GM12878 (cell line): Measurements from ENCODE around the gene USP12. TPM values are rescaled to one million over a fixed set of nuclear protein-coding genes. Genes with fewer than 3 reads are reported as not detected.

Experiments used
- BHLHE40 ChIP-seq, 2 experiments: fragments of 450-650 bp in 1 of 2; IDR thresholded peaks; 2 replicates each; pipeline ENCODE4 v1.6.1; 2011 to 2017; ENCODE audit warnings: low read depth in 2 of 2, borderline replicate concordance in 1 of 2, improper control_type of control experiment in 1 of 2, low read length in 1 of 2, mild to moderate bottlenecking in 1 of 2
- CHD1 ChIP-seq: IDR thresholded peaks from 2 replicates; pipeline ENCODE4 v1.6.1; 2012; ENCODE audit warnings: low read depth, low read length, improper control_type of control experiment
- FOS ChIP-seq: IDR thresholded peaks from 3 replicates; pipeline ENCODE4 v1.6.1; 2011; ENCODE audit warnings: borderline replicate concordance; ENCODE audit not compliant: insufficient read length; ENCODE audit errors: extremely low read depth
- HDAC2 ChIP-seq: fragments of 200-600 bp; sonication (generic); IDR thresholded peaks from 2 replicates; pipeline ENCODE4 v1.6.1; 2017
- IKZF1 ChIP-seq: fragments of 450-650 bp; conservative IDR thresholded peaks from 2 replicates; pipeline ENCODE4 v1.6.1; 2017; ENCODE audit warnings: antibody characterized with exemption, mild to moderate bottlenecking
- NFIC ChIP-seq: IDR thresholded peaks from 2 replicates; pipeline ENCODE4 v1.6.1; 2012; ENCODE audit warnings: low read depth, mild to moderate bottlenecking, inconsistent platforms, low read length, moderate library complexity
- NR2C1 ChIP-seq: fragments of 450-650 bp; IDR thresholded peaks from 2 replicates; pipeline ENCODE4 v1.6.1; 2017; ENCODE audit warnings: antibody characterized with exemption, mild to moderate bottlenecking, moderate library complexity
- PAX8 ChIP-seq: fragments of 450-650 bp; IDR thresholded peaks from 2 replicates; pipeline ENCODE4 v1.6.1; 2017; ENCODE audit warnings: mild to moderate bottlenecking, moderate library complexity
- POU2F2 ChIP-seq: IDR thresholded peaks from 3 replicates; pipeline ENCODE4 v1.6.1; 2011; ENCODE audit warnings: low read depth, mild to moderate bottlenecking, low read length, borderline replicate concordance
- RAD21 ChIP-seq: IDR thresholded peaks from 2 replicates; pipeline ENCODE4 v1.6.1; 2011; ENCODE audit warnings: mild to moderate bottlenecking, low read depth, low read length, moderate library complexity; ENCODE audit not compliant: insufficient read depth
- RCOR1 ChIP-seq: conservative IDR thresholded peaks from 2 replicates; pipeline ENCODE4 v1.6.1; 2012; ENCODE audit warnings: low read depth, low read length, improper control_type of control experiment
- SRF ChIP-seq, 2 experiments: IDR thresholded peaks; 2 replicates each; pipeline ENCODE4 v1.6.1; 2011; ENCODE audit warnings: low read depth in 2 of 2, low read length in 2 of 2, mild to moderate bottlenecking in 1 of 2, moderate library complexity in 1 of 2
- polyA plus RNA-seq, 11 experiments: library from polyadenylated mRNA; depleted of rRNA in 4 of 11; unstranded in 6 of 11; stranded (reverse) in 5 of 11; fragments of >200 nt; fragmentation: Nextera tagmentation in 4 of 11; fragmentation: Illumina TruSeq in 1 of 11; extraction: Ambion mirVana in 4 of 11; extraction: Trizol in 1 of 11; gene quantifications; 1 replicate in 1 of 11; 2 replicates in 10 of 11; pipeline versions ENCODE4 v1.2.1 to v1.2.3, GENCODE V29; 2011 to 2016; ENCODE audit warnings: inconsistent platforms in 2 of 11, missing spikeins in 2 of 11, low read depth in 1 of 11
- total RNA-seq, 4 experiments: library from RNA; depleted of rRNA in 3 of 4; stranded (reverse); fragments of >200 nt in 3 of 4; fragmentation: Illumina TruSeq in 1 of 4; extraction: Trizol in 1 of 4; gene quantifications; 2 replicates each; pipeline versions ENCODE4 v1.2.1 to v1.2.3, GENCODE V29; 2013 to 2021
- TF ChIP-seq, protein P1 (sequence below): fragments of 450-650 bp; IDR thresholded peaks from 2 replicates; pipeline ENCODE4 v1.6.1; 2017; ENCODE audit warnings: mild to moderate bottlenecking, low read depth, inconsistent platforms; ENCODE audit not compliant: poor library complexity, severe bottlenecking
- TF ChIP-seq, protein P2 (sequence below): fragments of 450-650 bp; IDR thresholded peaks from 2 replicates; pipeline ENCODE4 v1.6.1; 2014; ENCODE audit warnings: mild to moderate bottlenecking

The USP12 gene
- total and polyA plus RNA-seq, 10 of the 15 experiments (the other 5 are each of a cell fraction or from before 2014, with no cell fraction given) = 3.5 to 32.2 (median 24.6) TPM

DNA sequence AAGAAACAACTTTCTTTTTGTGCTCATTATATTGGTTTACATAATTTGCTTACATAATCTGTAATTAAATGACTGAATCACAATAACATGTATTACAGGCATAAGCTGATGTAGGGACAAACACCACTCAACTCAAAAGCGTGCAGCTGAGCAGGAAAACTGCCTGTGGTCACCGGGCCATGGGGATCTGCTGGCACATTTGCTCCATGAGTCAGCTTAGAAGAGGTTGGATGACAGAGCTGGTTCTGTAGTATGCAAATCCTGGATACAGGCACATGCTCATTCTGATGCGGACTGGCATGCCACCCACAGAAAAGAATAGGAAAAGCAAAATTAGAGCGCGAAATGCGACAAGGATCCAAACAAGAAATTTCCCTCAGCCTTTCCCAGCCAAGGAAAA, 128.6 kb downstream of the USP12 start (continued):
- TF ChIP-seq, protein P1, sequence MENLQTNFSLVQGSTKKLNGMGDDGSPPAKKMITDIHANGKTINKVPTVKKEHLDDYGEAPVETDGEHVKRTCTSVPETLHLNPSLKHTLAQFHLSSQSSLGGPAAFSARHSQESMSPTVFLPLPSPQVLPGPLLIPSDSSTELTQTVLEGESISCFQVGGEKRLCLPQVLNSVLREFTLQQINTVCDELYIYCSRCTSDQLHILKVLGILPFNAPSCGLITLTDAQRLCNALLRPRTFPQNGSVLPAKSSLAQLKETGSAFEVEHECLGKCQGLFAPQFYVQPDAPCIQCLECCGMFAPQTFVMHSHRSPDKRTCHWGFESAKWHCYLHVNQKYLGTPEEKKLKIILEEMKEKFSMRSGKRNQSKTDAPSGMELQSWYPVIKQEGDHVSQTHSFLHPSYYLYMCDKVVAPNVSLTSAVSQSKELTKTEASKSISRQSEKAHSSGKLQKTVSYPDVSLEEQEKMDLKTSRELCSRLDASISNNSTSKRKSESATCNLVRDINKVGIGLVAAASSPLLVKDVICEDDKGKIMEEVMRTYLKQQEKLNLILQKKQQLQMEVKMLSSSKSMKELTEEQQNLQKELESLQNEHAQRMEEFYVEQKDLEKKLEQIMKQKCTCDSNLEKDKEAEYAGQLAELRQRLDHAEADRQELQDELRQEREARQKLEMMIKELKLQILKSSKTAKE = no peak
- TF ChIP-seq HDAC2 (no peak), PAX8 (no peak), POU2F2 (no peak), FOS (no peak), CHD1 (no peak), RAD21 (no peak), SRF (IDR thresholded peaks at IDR 0.05; ENCODE audit: low read depth in 2 of 2, low read length in 2 of 2) (no peak), IKZF1 (no peak), NFIC (no peak), NR2C1 (no peak), RCOR1 (no peak), BHLHE40 (IDR thresholded peaks at IDR 0.05; ENCODE audit: borderline replicate concordance in 1 of 2, low read depth in 2 of 2, low read length in 1 of 2) (no peak)
- TF ChIP-seq, protein P2, sequence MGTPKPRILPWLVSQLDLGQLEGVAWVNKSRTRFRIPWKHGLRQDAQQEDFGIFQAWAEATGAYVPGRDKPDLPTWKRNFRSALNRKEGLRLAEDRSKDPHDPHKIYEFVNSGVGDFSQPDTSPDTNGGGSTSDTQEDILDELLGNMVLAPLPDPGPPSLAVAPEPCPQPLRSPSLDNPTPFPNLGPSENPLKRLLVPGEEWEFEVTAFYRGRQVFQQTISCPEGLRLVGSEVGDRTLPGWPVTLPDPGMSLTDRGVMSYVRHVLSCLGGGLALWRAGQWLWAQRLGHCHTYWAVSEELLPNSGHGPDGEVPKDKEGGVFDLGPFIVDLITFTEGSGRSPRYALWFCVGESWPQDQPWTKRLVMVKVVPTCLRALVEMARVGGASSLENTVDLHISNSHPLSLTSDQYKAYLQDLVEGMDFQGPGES = no peak
